ENCODE results near the gene DPEP3.
"Not testable (repeated sequence)": the region's sequence is repeated elsewhere in the genome, so short reads cannot be mapped to it uniquely, and the experiment has no call there.

The DPEP3 gene

GRCh38 chr16:67979955-67980678 lies at the start of gene DPEP3:
TSS of gene DPEP3 (minus strand) at chr16:67980499. CDS start at chr16:67980380, 119 bp downstream.
- no peak for DNase-seq (ENCODE audit: low spot score)

GRCh38 chr16:68028996-68029395 lies 48.7 kb upstream of the DPEP3 start:
- no peak for DNase-seq (ENCODE audit: low spot score)

DNA sequence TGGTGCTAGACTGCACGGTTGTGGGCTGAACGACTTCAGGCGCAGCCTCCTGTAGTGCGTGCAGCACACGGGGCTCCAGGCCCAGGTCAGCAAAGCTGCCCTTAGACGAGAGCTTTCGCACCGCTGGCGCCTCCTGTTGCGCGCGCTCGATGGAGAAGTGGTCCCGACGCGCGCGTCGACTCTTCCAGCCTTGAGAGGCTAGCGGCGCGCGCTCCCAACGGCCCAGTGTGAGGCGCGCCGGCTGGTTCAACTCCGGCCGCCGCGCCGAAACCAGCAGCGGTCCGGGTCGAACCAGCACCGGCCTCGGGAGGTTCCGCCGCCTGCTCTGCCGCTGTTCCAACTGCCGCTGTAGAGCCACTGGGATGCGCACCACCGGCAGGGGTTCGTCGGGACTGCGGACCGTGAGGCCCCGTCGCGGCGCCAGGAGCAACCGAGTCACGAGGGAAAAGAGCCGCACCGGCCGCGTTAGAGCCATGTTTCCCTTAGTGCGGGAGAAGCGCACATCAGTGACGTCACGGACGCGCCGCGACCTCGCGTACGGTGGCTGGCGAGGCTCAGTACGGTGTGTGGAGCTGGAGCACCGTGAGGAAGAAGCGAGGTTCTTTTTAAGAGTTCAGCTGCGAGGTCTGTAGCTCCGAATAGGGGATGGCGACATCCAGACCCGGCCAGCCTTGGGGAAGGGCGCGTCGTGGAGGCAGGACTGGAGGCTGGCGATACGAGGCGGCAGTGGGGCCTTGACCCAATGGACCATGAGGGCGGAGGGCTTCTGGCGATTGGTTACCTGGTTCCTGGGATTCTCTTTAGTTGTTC lies 42.6 kb upstream of the DPEP3 start, which contains the start of the genes DDX28 and DUS2:
DDX28 (minus strand) TSS at position 505 of the 810 bp plus-strand sequence; CDS start at position 475, 30 bp downstream.
DUS2 (plus strand) TSS at position 557 of the 810 bp plus-strand sequence. CDS start 14,740 bp downstream, outside the sequence.
- peak; percentile 94 for DNase-seq (ENCODE audit: low spot score)

GRCh38 chr16:68022278-68022727 lies 42.0 kb upstream of the DPEP3 start:
- no peak for DNase-seq (ENCODE audit: low spot score)

- DNase-seq (ENCODE audit: low spot score) = no peak
Measured at GRCh38 chr16:68021490-68021889, 41.2 kb upstream of the DPEP3 start.

DNA sequence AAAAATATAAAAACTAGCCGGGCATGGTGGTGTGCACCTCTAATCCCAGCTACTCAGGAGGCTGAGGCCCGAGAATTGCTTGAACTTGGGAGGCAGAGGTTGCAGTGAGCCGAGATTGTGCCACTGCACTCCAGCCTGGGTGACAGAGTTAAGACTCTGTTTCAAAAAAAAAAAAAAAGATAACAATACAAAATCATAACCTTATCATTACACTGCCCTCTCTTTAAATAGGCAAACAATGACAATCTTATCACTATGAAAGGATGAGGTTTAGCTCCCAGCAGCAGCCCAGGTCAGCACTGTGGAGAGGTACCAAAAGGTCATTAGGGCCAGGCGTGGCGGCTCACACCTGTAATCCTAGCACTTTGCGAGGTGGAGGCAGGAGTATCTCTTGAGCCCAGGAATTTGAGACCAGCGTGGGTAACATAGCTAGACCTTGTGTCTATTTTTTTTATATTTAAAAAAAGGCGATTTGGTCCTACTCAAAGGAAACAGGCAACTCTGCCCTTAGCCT lies 38.9 kb upstream of the DPEP3 start:
- DNase-seq (ENCODE audit: low spot score) = no peak

- DNase-seq (ENCODE audit: low spot score) = no peak
Measured at GRCh38 chr16:68015681-68016080, 35.4 kb upstream of the DPEP3 start, which contains the start of gene DPEP2NB. TSS of gene DPEP2NB (minus strand) at chr16:68015911. CDS start at chr16:68015770, 141 bp downstream.

GRCh38 chr16:68013440-68013839 lies 33.1 kb upstream of the DPEP3 start:
- DNase-seq (ENCODE audit: low spot score) = no peak

GRCh38 chr16:68009872-68010271 lies 29.6 kb upstream of the DPEP3 start:
- not testable (repeated sequence) for DNase-seq (ENCODE audit: low spot score)

GRCh38 chr16:68009157-68009735 lies 28.9 kb upstream of the DPEP3 start:
- no peak for DNase-seq (ENCODE audit: low spot score)

DNA sequence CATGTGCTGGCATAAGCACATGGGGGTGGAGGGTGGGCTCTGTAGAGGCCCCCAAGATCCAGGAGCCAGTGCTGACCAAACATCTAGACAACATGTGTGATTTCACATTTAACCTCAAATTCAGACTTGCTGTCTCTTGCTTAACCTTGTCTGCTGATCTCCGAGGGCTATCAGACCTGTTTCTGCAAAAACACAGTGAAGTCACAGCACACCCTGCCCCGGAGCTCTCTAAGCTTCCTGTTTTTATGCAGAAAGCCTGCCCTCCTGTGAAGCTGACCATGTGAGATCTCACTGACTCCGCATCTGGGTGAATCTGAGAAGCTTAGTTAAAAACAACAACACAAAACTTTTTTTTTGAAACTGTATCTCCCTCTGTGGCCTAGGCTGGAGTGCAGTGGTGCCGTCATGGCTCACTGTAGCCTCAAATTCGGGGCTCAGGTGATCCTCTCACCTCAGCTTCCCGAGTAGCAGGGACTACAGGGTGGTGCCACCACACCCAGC lies 25.5 kb upstream of the DPEP3 start:
- no peak for DNase-seq (ENCODE audit: low spot score)

DNA sequence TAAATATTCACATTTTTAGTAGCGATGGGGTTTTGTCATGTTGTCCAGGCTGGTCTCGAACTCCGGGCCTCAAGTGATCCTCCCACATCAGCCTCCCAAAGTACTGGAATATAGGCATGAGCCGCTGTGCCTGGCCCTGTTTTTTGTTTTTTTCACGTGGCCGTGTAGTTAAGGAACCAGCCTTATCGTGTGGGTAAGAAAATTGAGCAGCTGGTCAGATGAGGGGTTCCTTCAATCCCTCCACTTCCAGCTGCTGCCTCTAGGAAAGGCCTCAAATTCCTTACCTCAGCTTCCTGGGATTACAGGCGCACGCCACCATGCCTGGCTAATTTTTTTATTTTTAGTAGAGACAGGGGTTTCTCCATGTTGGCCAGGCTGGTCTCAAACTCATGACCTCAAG lies 24.9 kb upstream of the DPEP3 start:
- DNase-seq (ENCODE audit: low spot score) = no peak

- no peak for DNase-seq (ENCODE audit: low spot score)
Measured at GRCh38 chr16:68003031-68003430, 22.7 kb upstream of the DPEP3 start.

DNA sequence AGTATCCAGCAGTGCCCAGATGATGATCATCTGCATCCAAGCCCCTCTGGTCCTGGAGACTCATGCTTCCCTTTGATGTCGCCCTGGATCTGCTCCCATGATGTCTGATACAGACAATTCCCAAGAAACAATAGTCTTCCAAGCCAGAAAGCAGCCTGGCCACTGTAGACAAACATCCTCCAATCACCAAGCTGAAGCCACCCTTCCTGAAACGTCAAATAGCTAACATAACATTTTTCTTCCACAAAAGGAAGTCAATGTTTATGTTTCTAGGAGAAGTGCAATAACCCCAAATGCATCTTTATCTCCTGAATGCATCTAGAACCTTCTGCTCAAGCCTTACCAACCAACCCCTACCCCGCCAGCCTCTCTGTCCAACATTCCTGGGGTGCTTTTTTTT lies 20.2 kb upstream of the DPEP3 start:
- DNase-seq (ENCODE audit: low spot score) = no peak

DNA sequence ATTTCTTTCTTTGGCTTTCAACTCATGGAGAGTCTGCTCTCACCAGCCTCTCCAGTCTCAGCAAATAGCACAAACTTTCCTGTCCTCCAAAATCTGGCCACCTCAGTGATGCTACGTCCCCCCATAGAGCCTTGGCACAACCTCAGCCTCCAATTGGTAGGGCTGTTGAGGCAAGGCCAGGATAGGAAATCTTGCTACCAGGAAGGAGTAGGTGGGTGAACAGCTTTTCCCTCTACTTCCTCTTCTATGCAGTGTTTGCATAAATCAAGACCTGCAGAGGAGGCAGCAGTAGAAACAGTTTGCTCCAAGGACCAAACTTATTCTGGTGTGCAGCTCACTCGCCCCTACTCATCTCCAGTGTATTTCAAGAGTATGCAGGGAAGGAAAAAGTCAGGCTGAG lies 19.7 kb upstream of the DPEP3 start:
- no peak for DNase-seq (ENCODE audit: low spot score)

DNA sequence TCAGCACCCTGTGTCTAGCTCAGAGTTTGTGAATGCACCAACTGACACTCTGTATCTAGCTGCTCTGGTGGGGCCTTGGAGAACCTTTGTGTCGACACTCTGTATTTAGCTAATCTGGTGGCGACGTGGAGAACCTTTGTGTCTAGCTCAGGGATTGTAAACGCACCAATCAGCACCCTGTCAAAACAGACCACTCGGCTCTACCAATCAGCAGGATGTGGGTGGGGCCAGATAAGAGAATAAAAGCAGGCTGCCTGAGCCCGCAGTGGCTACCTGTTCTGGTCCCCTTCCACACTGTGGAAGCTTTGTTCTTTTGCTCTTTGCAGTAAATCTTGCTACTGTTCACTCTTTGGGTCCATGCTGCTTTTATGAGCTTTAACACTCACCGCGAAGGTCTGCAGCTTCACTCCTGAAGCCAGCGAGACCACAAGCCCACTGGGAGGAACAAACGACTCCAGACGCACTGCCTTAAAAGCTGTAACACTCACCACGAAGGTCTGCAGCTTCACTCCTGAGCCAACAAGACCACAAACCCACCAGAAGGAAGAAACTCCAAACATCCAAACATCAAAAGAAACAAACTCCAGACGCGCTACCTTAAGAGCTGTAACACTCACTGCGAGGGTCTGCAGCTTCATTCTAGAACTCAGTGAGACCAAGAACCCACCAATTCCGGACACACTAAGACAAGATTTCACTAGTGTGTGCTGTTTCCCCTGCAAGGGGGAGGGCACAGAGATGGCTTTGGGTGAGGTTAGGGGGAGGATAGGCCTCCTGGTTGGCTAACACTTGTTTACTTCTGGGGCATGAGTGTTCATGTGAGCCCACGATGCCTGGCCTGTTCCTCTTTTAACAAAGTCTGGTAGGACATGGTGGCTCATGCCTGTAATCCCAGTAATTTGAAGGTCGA lies 18.7 kb upstream of the DPEP3 start, which contains the start of gene DPEP2:
DPEP2 (minus strand) TSS at position 706 of the 910 bp plus-strand sequence. CDS start 6,272 bp downstream, outside the sequence.
- DNase-seq (ENCODE audit: low spot score) = not testable (repeated sequence)

DNA sequence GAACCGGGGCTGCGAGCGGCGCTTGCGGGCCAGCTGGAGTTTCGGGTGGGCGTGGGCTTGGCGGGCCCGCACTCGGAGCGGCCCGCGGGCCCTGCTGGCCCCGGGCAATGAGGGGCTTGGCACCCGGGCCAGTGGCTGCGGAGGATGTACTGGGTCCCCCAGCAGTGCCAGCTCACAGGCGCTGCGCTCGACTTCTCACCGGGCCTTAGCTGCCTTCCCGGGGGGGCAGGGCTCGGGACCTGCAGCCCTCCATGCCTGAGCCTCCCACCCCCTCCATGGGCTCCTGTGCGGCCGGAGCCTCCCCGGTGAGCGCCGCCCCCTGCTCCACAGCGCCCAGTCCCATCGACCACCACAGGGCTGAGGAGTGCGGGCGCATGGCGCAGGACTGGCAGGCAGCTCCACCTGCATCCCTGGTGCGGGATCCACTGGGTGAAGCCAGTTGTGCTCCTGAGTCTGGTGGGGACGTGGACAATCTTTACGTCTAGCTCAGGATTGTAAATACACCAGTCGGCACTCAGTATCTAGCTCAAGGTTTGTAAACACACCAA lies 18.0 kb upstream of the DPEP3 start:
- not testable (repeated sequence) for DNase-seq (ENCODE audit: low spot score)

- no peak for DNase-seq (ENCODE audit: low spot score)
Measured at GRCh38 chr16:67996666-67997065, 16.4 kb upstream of the DPEP3 start.

GRCh38 chr16:67995423-67995822 lies 15.1 kb upstream of the DPEP3 start:
- DNase-seq (ENCODE audit: low spot score) = no peak

GRCh38 chr16:67994040-67994408 lies 13.7 kb upstream of the DPEP3 start:
- DNase-seq (ENCODE audit: low spot score) = not testable (repeated sequence)

All from hematopoietic multipotent progenitor cell treated with erythropoietin and hydrocortisone succinate and interleukin-3 and kit ligand, for 15 days (in vitro differentiated cells).